ENCODE measurements around the gene MCM8.
"Not testable (repeated sequence)": the region's sequence is repeated elsewhere in the genome, so short reads cannot be mapped to it uniquely, and the experiment has no call there.

Gene MCM8

GRCh38 chr20:6007094-6007528 lies 56.7 kb downstream of the MCM8 start:
- DNase-seq: peak; percentile 23

- no peak for DNase-seq
These were observed 57.2 kb downstream of the MCM8 start for GRCh38 chr20:6007529-6008103.

GRCh38 chr20:6008254-6008653 lies 57.8 kb downstream of the MCM8 start:
- no peak for DNase-seq

- no peak for DNase-seq
These were observed 61.7 kb downstream of the MCM8 start for GRCh38 chr20:6012179-6012578.

GRCh38 chr20:6014017-6014416 lies 63.6 kb downstream of the MCM8 start:
- no peak for DNase-seq

GRCh38 chr20:6014957-6015356 lies 64.5 kb downstream of the MCM8 start:
- no peak for DNase-seq

- DNase-seq: no peak
These were observed 67.0 kb downstream of the MCM8 start for GRCh38 chr20:6017467-6017866.

- DNase-seq: no peak
These were observed 67.4 kb downstream of the MCM8 start for GRCh38 chr20:6017880-6018279.

GRCh38 chr20:6024768-6025167 lies 74.3 kb downstream of the MCM8 start:
- DNase-seq: no peak

GRCh38 chr20:6026051-6026450 lies 75.6 kb downstream of the MCM8 start:
- DNase-seq: peak; percentile 55

GRCh38 chr20:6028818-6029217 lies 78.4 kb downstream of the MCM8 start:
- no peak for DNase-seq

GRCh38 chr20:6029538-6029937 lies 79.1 kb downstream of the MCM8 start:
- no peak for DNase-seq

- no peak for DNase-seq
These were observed 80.1 kb downstream of the MCM8 start for GRCh38 chr20:6030453-6031080.

GRCh38 chr20:6032907-6033306 lies 82.5 kb downstream of the MCM8 start:
- DNase-seq: not testable (repeated sequence)

GRCh38 chr20:6034134-6034969 lies 83.9 kb downstream of the MCM8 start:
- DNase-seq: no peak

- DNase-seq: no peak
These were observed 85.8 kb downstream of the MCM8 start for GRCh38 chr20:6036213-6036612.

GRCh38 chr20:6037082-6037481 lies 86.6 kb downstream of the MCM8 start:
- no peak for DNase-seq

GRCh38 chr20:6038256-6038655 lies 87.8 kb downstream of the MCM8 start:
- DNase-seq: no peak

- no peak for DNase-seq
These were observed 89.3 kb downstream of the MCM8 start for GRCh38 chr20:6039766-6040165.

GRCh38 chr20:6040540-6040939 lies 90.1 kb downstream of the MCM8 start:
- DNase-seq: no peak

- DNase-seq: no peak
These were observed 90.7 kb downstream of the MCM8 start for GRCh38 chr20:6040958-6041807.

- no peak for DNase-seq
These were observed 91.4 kb downstream of the MCM8 start for GRCh38 chr20:6041808-6042265.

- DNase-seq: peak; percentile 39
These were observed 93.7 kb downstream of the MCM8 start for GRCh38 chr20:6044115-6044514.
